Gastrocnemius medialis (tissue), 4 donors: Measurements from ENCODE around the gene SEMA3A.

Experiments used
- POLR2A ChIP-seq, 2 donors: fragments of 450-650 bp; IDR thresholded peaks; one replicate each; pipeline ENCODE4 v1.6.1; 2017; ENCODE audit warnings: antibody characterized with exemption in 2 of 2, mild to moderate bottlenecking in 2 of 2, moderate library complexity in 2 of 2
- TF ChIP-seq, protein P1 (sequence below), 5 experiments: fragments of 450-650 bp in 3 of 5; fragments of 200-600 bp in 2 of 5; sonication (generic) in 2 of 5; IDR thresholded peaks in 4 of 5; conservative IDR thresholded peaks in 1 of 5; 1 replicate in 4 of 5; 2 replicates in 1 of 5; pipeline ENCODE4 v1.5.1; 2016 to 2019; ENCODE audit warnings: antibody characterized with exemption in 5 of 5, mild to moderate bottlenecking in 3 of 5, moderate library complexity in 3 of 5

- TF ChIP-seq, protein P1, sequence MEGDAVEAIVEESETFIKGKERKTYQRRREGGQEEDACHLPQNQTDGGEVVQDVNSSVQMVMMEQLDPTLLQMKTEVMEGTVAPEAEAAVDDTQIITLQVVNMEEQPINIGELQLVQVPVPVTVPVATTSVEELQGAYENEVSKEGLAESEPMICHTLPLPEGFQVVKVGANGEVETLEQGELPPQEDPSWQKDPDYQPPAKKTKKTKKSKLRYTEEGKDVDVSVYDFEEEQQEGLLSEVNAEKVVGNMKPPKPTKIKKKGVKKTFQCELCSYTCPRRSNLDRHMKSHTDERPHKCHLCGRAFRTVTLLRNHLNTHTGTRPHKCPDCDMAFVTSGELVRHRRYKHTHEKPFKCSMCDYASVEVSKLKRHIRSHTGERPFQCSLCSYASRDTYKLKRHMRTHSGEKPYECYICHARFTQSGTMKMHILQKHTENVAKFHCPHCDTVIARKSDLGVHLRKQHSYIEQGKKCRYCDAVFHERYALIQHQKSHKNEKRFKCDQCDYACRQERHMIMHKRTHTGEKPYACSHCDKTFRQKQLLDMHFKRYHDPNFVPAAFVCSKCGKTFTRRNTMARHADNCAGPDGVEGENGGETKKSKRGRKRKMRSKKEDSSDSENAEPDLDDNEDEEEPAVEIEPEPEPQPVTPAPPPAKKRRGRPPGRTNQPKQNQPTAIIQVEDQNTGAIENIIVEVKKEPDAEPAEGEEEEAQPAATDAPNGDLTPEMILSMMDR (IDR thresholded peaks at IDR 0.05 in 4 of 5, conservative IDR thresholded peaks at IDR 0.05 in 1 of 5): no peak
- TF ChIP-seq POLR2A (IDR thresholded peaks at IDR 0.05): no peak
Observed at GRCh38 chr7:84190016-84190705, 4.4 kb downstream of the SEMA3A start.
